Glutamatergic neuron (in vitro differentiated cells): Measurements from ENCODE around the gene FAM234A. TPM values are rescaled to one million over a fixed set of nuclear protein-coding genes. Genes with fewer than 3 reads are reported as not detected.

Experiments
- DNase-seq: peaks from one replicate; pipeline ENCODE4 v3.0.0; 2022
- H3K27ac Mint-ChIP-seq: one replicate; pipeline ENCODE4 v1.8.0; 2020; ENCODE audit warnings: mild to moderate bottlenecking, mixed read lengths, inconsistent platforms; ENCODE audit not compliant: unreplicated experiment
- H3K27me3 Mint-ChIP-seq: one replicate; pipeline ENCODE4 v1.8.0; 2020; ENCODE audit warnings: mild to moderate bottlenecking, moderate library complexity, mixed read lengths, inconsistent platforms; ENCODE audit not compliant: unreplicated experiment
- H3K36me3 Mint-ChIP-seq: one replicate; pipeline ENCODE4 v1.8.0; 2020; ENCODE audit warnings: mild to moderate bottlenecking, mixed read lengths, inconsistent platforms; ENCODE audit not compliant: unreplicated experiment
- H3K4me1 Mint-ChIP-seq: one replicate; pipeline ENCODE4 v1.8.0; 2020; ENCODE audit warnings: mild to moderate bottlenecking, low read depth, mixed read lengths, inconsistent platforms; ENCODE audit not compliant: unreplicated experiment
- H3K4me3 Mint-ChIP-seq: one replicate; pipeline ENCODE4 v1.8.0; 2020; ENCODE audit warnings: mild to moderate bottlenecking, mixed read lengths, inconsistent platforms; ENCODE audit not compliant: unreplicated experiment
- H3K9me3 Mint-ChIP-seq: one replicate; pipeline ENCODE4 v1.8.0; 2020; ENCODE audit warnings: mild to moderate bottlenecking, moderate library complexity, mixed read lengths, inconsistent platforms; ENCODE audit not compliant: unreplicated experiment
- CTCF ChIP-seq: fragments of 200-600 bp; sonication (generic); IDR thresholded peaks from one replicate; pipeline ENCODE4 v1.5.0; 2021; ENCODE audit not compliant: partially characterized antibody, unreplicated experiment
- total RNA-seq: library from RNA; stranded (reverse); fragmentation: NEBNext Ultra II Directional; extraction: Animal tissue kit (Norgen Biotek cat#: 25700); gene quantifications from one replicate; pipeline ENCODE4 v1.2.1, GENCODE V29; 2021; ENCODE audit not compliant: unreplicated experiment

Gene FAM234A
- total RNA-seq, 1 donor from 2014 or later, result 82.7 TPM

DNA sequence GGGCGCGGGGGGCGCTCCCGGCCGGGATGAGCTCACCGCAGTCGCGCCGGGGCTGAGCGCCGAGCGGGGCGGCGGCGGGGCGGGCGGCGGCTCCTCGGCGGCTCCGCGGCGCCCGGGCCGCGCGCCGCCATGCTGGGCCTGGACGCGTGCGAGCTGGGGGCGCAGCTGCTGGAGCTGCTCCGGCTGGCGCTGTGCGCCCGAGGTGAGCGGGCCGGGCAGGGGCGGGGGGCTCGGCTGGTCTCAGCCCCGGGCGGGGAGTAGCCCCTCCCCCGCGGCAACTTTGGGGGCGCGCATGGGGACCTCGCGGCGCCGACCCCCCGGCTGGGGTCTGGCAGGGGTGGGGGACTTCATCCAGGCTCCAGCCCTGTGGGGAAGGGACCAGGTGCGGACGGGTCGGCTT is 45.9 kb downstream of the FAM234A start, which contains the start of gene ARHGDIG:
TSS of gene ARHGDIG (plus strand) at position 40 of the 400 bp plus-strand sequence. CDS start at position 130, 90 bp downstream.
- Mint-ChIP-seq H3K36me3 (no peaks in the 10 kb centered on the region), H3K4me3 (peak within 1 kb of the TSS; percentile 55), H3K27ac (no peak within 1 kb of the TSS), H3K4me1 (no peaks in the 10 kb centered on the region), H3K27me3 (peaks cover 11% of the 10 kb centered on the region), H3K9me3 (peaks cover 4% of the 10 kb centered on the region)
- no peak for TF ChIP-seq CTCF
- DNase-seq, result peak; percentile 54

GRCh38 chr16:280991-281659 is 46.5 kb downstream of the FAM234A start:
- H3K4me3 Mint-ChIP-seq, result peak overlapping the region; percentile 55
- no peak for TF ChIP-seq CTCF

GRCh38 chr16:281660-282255 is 47.1 kb downstream of the FAM234A start:
- DNase-seq, result no peak
- Mint-ChIP-seq H3K27ac (no peak overlapping the region), H3K36me3 (no peaks in the 10 kb centered on the region), H3K27me3 (peaks cover 7% of the 10 kb centered on the region), H3K4me3 (no peak overlapping the region), H3K9me3 (peaks cover 4% of the 10 kb centered on the region), H3K4me1 (no peaks in the 10 kb centered on the region)
- no peak for TF ChIP-seq CTCF

More at GRCh38 chr16:280991-281659, 46.5 kb downstream of the FAM234A start:
- H3K9me3 Mint-ChIP-seq, result peaks cover 4% of the 10 kb centered on the region
- no peak for DNase-seq
- H3K4me1 Mint-ChIP-seq, result no peaks in the 10 kb centered on the region
- no peaks in the 10 kb centered on the region for H3K36me3 Mint-ChIP-seq
- peaks cover 10% of the 10 kb centered on the region for H3K27me3 Mint-ChIP-seq
- H3K27ac Mint-ChIP-seq, result no peak overlapping the region

DNA sequence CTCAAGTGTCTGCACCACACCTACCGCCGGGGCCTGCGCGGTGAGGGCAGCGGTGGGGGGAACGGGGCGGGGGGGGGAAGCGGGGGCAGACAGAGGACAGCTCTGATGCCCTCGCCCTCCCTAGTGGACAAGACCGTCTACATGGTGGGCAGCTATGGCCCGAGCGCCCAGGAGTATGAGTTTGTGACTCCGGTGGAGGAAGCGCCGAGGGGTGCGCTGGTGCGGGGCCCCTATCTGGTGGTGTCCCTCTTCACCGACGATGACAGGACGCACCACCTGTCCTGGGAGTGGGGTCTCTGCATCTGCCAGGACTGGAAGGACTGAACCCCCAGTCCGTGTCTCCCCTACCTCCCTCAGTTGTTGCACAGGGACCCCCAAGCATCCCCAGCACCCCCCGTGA is 47.9 kb downstream of the FAM234A start:
- no peak for DNase-seq
- H3K27ac Mint-ChIP-seq, result no peak overlapping the region

More for the DNA sequence above, 47.9 kb downstream of the FAM234A start:
- peaks cover 4% of the 10 kb centered on the region for H3K27me3 Mint-ChIP-seq
- TF ChIP-seq CTCF, result no peak
- H3K4me1 Mint-ChIP-seq, result no peaks in the 10 kb centered on the region
- no peaks in the 10 kb centered on the region for H3K36me3 Mint-ChIP-seq
- no peaks in the 10 kb centered on the region for H3K9me3 Mint-ChIP-seq
- H3K4me3 Mint-ChIP-seq, result no peak overlapping the region
